ENCODE data around the gene RBM10. TPM values are rescaled to one million over a fixed set of nuclear protein-coding genes. Genes with fewer than 3 reads are reported as not detected.
A peak's percentile ranks its signal among the peaks of the same experiment; 100 is the strongest.

RBM10 gene
- total and polyA plus RNA-seq, 2 donors (not counting 3 experiments of a cell fraction or from before 2014, with no cell fraction given), result 37.3 to 51.5 TPM

GRCh38 chrX:47194194-47194787 lies 49.3 kb downstream of the RBM10 start:
- Histone ChIP-seq H3K9ac (replicated peaks; ENCODE audit: extremely low read depth, insufficient read depth, low read length) (peak overlapping the region; percentile 93), H2AFZ (ENCODE audit: low read depth, low read length) (no peak overlapping the region), H3K36me3 (ENCODE audit: control insufficient read depth in 2 of 2, extremely low read depth in 1 of 2, insufficient read depth in 2 of 2, low read length in 2 of 2) (peaks cover 8 to 11% of the 10 kb centered on the region in 2 experiments), H4K20me1 (replicated peaks; ENCODE audit: control insufficient read depth, extremely low read depth, insufficient read depth, low read length) (no peaks in the 10 kb centered on the region), H3K27ac (ENCODE audit: insufficient read depth, low read depth, low read length) (peak overlapping the region; percentile 76), H3K9me3 (replicated peaks; ENCODE audit: control insufficient read depth, insufficient read depth, low read length) (no peaks in the 10 kb centered on the region), H3K9me1 (replicated peaks; ENCODE audit: control insufficient read depth, extremely low read depth, insufficient read depth, low read length) (no peaks in the 10 kb centered on the region), H3K4me3 (replicated peaks in 1 of 3; ENCODE audit: insufficient read depth in 1 of 3, low read depth in 1 of 3, low read length in 3 of 3) (peak overlapping the region; percentile 77 to 88 (median 88)), H3K79me2 (ENCODE audit: control insufficient read depth, insufficient read depth, low read length) (peaks cover 64% of the 10 kb centered on the region), H3K27me3 (ENCODE audit: control insufficient read depth in 2 of 2, insufficient read depth in 2 of 2, low read length in 2 of 2) (no peaks in the 10 kb centered on the region), H3K4me2 (ENCODE audit: insufficient read depth, low read length) (peak overlapping the region; percentile 79), H3K4me1 (ENCODE audit: control insufficient read depth, extremely low read depth, insufficient read depth, low read length) (peaks cover 39% of the 10 kb centered on the region)
- POLR2A ChIA-PET, result no interaction called here
- FAIRE-seq (peak; percentile 76), DNase-seq (ENCODE audit: low read depth, low spot score) (no peak)
- no TSS peak for BruUV-seq (replicated peaks)
- TF ChIP-seq GATA2 (IDR thresholded peaks at IDR 0.05; ENCODE audit: insufficient read depth, insufficient read length, low read depth, low read length) (no peak), POLR2A (IDR thresholded peaks at IDR 0.05; ENCODE audit: low read depth, low read length) (no peak), POLR2AphosphoS5 (IDR thresholded peaks at IDR 0.05; ENCODE audit: insufficient read depth, low read depth, low read length) (peak; percentile 6)
- intact Hi-C loops (cut with micrococcal nuclease), result loop anchor here (5.0 kb wide), 1 partner anchor 443 kb away; no protein-coding TSS in a partner anchor
- CTCF ChIA-PET, result interaction anchor here (1.0 to 1.9 kb wide), 4 partner anchors 29 to 329 kb away, joined by 3 to 12 read pairs (median 6); no protein-coding TSS in a partner anchor
- dilution Hi-C loops (cut with MboI; ENCODE audit: extremely low pct_ligation_motif_present, low sequenced_read_pairs), result no loop called here

GRCh38 chrX:47196098-47196497 lies 51.1 kb downstream of the RBM10 start:
- Histone ChIP-seq H3K9ac (replicated peaks; ENCODE audit: extremely low read depth, insufficient read depth, low read length) (no peak overlapping the region), H3K27ac (ENCODE audit: insufficient read depth, low read depth, low read length) (no peak overlapping the region)
- CTCF ChIA-PET, result no interaction called here

More at GRCh38 chrX:47196098-47196497, 51.1 kb downstream of the RBM10 start:
- Histone ChIP-seq H3K9me3 (replicated peaks; ENCODE audit: control insufficient read depth, insufficient read depth, low read length) (no peaks in the 10 kb centered on the region), H3K4me3 (replicated peaks in 1 of 3; ENCODE audit: insufficient read depth in 1 of 3, low read depth in 1 of 3, low read length in 3 of 3) (no peak overlapping the region), H2AFZ (ENCODE audit: low read depth, low read length) (no peak overlapping the region), H3K79me2 (ENCODE audit: control insufficient read depth, insufficient read depth, low read length) (peaks cover 67% of the 10 kb centered on the region), H3K36me3 (ENCODE audit: control insufficient read depth in 2 of 2, extremely low read depth in 1 of 2, insufficient read depth in 2 of 2, low read length in 2 of 2) (peaks cover 12 to 24% of the 10 kb centered on the region in 2 experiments), H4K20me1 (replicated peaks; ENCODE audit: control insufficient read depth, extremely low read depth, insufficient read depth, low read length) (no peaks in the 10 kb centered on the region), H3K4me2 (ENCODE audit: insufficient read depth, low read length) (peak overlapping the region; percentile 8), H3K4me1 (ENCODE audit: control insufficient read depth, extremely low read depth, insufficient read depth, low read length) (peaks cover 37% of the 10 kb centered on the region), H3K27me3 (ENCODE audit: control insufficient read depth in 2 of 2, insufficient read depth in 2 of 2, low read length in 2 of 2) (no peaks in the 10 kb centered on the region), H3K9me1 (replicated peaks; ENCODE audit: control insufficient read depth, extremely low read depth, insufficient read depth, low read length) (no peaks in the 10 kb centered on the region)
- POLR2A ChIA-PET, result no interaction called here
- intact Hi-C loops (cut with micrococcal nuclease), result no loop called here
- dilution Hi-C loops (cut with MboI; ENCODE audit: extremely low pct_ligation_motif_present, low sequenced_read_pairs), result no loop called here
- FAIRE-seq (no peak), DNase-seq (ENCODE audit: low read depth, low spot score) (no peak)
- no TSS peak for BruUV-seq (replicated peaks)
- no peak for TF ChIP-seq POLR2AphosphoS5 (IDR thresholded peaks at IDR 0.05; ENCODE audit: insufficient read depth, low read depth, low read length)
- no peak for TF ChIP-seq CTCF (IDR thresholded peaks at IDR 0.05; ENCODE audit: extremely low read depth in 1 of 2, insufficient read depth in 1 of 2, low read depth in 1 of 2, low read length in 2 of 2)

All from endothelial cell of umbilical vein (primary cell).